Measurements from ENCODE around the gene SFT2D3.

DNA sequence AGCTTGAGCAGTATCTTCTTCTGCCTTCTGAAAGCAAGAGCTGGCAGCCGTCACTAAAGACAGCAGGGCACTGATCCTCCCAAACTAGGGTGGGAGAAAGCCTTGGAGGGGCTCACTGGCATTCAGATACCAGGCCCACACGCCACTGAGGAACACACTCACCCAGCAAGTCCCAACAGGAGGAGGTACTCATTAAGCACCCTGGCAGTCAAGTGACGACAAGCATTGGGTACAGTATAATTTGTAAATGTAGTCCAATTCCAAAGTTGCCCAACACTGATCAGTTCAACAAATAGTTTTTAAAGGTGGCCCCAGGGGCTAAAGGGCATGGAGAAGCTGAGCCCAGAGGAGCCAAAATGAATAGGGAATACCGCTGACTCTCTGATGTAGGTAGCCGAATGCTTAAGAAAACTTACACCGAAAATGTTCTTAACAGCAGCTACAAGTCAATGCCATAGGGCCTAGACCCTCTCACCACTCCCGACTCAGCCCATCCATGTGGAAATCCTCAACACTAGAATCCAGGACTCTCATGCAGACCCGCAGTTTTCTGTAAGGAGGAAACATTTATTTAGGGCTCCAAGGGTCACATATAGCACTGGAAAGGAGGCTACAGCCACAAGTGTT lies 35.9 kb upstream of the SFT2D3 start:
- TF ChIP-seq, protein P1, sequence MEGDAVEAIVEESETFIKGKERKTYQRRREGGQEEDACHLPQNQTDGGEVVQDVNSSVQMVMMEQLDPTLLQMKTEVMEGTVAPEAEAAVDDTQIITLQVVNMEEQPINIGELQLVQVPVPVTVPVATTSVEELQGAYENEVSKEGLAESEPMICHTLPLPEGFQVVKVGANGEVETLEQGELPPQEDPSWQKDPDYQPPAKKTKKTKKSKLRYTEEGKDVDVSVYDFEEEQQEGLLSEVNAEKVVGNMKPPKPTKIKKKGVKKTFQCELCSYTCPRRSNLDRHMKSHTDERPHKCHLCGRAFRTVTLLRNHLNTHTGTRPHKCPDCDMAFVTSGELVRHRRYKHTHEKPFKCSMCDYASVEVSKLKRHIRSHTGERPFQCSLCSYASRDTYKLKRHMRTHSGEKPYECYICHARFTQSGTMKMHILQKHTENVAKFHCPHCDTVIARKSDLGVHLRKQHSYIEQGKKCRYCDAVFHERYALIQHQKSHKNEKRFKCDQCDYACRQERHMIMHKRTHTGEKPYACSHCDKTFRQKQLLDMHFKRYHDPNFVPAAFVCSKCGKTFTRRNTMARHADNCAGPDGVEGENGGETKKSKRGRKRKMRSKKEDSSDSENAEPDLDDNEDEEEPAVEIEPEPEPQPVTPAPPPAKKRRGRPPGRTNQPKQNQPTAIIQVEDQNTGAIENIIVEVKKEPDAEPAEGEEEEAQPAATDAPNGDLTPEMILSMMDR (IDR thresholded peaks at IDR 0.05): no peak
- TF ChIP-seq ZFX (IDR thresholded peaks at IDR 0.05; ENCODE audit: borderline replicate concordance): no peak

Data from 22Rv1 (cell line).